Measurements from ENCODE around the gene ACTL6A.
"Not testable (repeated sequence)": the region's sequence is repeated elsewhere in the genome, so short reads cannot be mapped to it uniquely, and the experiment has no call there.

The ACTL6A gene

DNA sequence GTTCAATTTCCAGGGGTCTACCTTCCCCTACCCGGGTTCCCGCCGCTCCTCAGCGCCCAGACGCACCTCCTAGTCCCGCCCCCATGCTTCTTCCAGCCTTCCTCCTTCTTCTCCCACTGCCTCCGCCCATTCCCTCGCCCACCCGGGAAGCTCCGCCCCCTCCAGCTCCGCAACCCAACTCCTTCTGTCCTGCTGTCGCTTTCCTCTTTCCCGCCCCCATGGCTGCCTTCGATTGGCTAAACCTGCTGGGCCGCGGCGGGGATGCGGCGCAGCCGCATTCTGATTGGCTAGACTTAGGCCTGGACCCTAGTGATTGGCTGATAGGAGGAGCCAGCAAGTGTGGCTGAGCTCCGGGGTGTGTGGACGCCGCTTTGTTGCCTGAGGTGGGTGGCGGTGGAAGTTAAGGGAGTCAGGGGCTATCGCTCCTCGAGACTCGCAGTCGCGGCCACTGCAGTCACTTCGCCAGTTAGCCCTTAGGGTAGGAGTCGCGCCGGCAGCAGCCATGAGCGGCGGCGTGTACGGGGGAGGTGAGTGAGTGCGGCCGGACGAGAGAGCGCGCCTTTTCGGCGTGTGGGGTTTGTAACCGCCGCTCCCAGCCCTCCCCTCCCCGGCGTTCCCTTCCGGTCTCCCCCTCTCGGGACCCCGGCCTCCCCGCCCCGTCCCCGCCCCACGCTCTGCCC is at the start of gene ACTL6A:
Gene ACTL6A (plus strand): TSS at position 336 of the 680 bp plus-strand sequence. CDS start 167 bp downstream, at position 503.
- peak; percentile 99 for DNase-seq

GRCh38 chr3:179513862-179514261 is 48.9 kb upstream of the ACTL6A start:
- no peak for DNase-seq

GRCh38 chr3:179516461-179517251 is 46.1 kb upstream of the ACTL6A start:
- not testable (repeated sequence) for DNase-seq

GRCh38 chr3:179526482-179526881 is 36.2 kb upstream of the ACTL6A start:
- no peak for DNase-seq

DNA sequence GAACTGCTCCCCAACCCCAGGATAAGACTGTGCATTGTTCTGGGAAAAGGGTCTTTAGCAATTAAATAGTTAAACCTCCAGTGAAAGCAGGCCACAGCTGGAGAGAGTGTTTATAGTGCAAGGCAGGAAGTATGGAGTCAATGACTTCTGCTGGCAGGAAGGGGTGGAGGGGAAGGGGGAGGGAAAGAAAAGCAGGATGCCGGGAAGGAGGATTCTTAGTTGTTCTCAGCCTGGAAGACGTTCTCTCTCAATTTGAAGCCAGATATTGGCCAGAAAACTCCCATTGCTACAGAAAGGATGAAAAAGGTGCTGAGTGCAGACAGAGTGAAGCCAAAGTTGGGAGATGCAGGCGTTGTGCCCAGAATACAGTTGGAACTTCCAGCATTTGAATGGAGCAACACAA is 35.7 kb upstream of the ACTL6A start:
- peak; percentile 1 for DNase-seq

GRCh38 chr3:179528772-179529171 is 34.0 kb upstream of the ACTL6A start:
- DNase-seq, result no peak

DNA sequence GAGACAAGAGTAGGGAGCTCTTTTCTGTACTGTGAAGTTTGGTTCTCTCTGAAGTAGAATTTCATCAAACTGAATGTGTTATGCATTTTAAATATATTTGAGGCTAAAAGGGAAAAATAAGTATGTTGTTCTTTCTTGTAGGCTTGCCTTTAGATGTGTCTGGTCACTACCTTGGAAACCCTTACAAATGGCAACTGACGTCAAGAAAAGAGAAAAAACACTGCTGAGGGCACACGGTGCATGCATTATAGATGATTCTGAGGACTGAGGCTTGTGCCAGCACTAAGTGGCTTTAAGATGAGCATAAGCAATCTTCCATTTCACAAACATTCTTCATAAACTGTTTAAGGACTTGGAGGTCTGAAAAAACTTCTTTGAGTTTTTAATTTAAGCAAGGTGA is 31.1 kb upstream of the ACTL6A start:
- no peak for DNase-seq

GRCh38 chr3:179533274-179533673 is 29.5 kb upstream of the ACTL6A start:
- DNase-seq, result no peak

DNA sequence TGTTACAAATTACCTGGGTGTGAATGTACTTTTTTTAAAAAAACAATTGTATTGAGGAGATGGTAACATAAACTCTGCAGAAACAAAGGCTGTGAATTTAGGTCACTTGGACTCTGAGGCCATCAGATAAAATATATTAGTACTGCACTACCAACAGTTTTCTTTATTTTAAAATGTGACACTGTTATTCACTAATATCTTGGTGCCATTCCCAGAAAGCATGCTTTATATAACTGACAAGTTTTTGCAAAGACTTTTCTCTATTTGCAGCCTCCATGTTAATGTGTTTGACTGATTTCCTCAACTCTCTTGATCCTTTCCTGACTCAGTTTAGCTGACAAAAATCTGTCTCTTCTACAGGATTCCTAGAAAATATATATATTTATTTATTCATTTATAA is 26.5 kb upstream of the ACTL6A start:
- no peak for DNase-seq

- DNase-seq, result no peak
These were observed 21.6 kb upstream of the ACTL6A start for GRCh38 chr3:179541094-179541493.

- DNase-seq, result no peak
These were observed 21.1 kb upstream of the ACTL6A start for GRCh38 chr3:179541596-179541995.

- DNase-seq, result no peak
These were observed 20.4 kb upstream of the ACTL6A start for GRCh38 chr3:179542375-179542774.

DNA sequence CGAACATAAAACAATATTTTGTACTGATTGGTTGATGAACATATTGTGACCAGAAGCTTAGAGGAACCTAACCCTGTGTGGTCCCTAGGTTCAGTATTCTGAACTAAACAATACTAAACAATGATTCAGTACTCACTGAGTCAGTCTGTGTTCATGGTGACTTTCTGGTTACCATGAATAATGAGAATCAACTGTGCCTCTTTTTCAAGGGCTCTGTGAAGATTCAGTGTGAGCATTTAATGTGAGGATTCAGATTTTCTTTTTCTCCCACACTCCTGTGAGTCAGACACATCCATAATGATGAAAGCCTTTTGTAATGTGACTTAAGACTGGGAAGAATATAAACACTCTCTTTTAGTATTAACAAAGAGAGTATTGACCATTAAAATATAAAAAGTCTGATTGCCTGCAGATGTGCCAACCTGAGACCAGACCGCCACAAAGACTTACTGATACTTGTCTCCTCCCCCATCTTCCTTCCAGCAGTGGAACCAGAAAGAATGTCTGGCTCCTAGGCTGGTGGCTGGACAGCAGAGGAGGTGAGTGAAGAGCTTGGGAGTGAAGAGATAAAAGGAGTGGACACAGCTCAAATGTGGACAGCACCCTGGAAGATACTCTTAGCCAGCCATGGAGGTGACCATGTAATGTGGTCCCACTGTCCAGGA is 17.6 kb upstream of the ACTL6A start:
- DNase-seq, result no peak

GRCh38 chr3:179546814-179547241 is 15.9 kb upstream of the ACTL6A start:
- no peak for DNase-seq

GRCh38 chr3:179551349-179552105 is 11.2 kb upstream of the ACTL6A start:
- DNase-seq, result no peak

DNA sequence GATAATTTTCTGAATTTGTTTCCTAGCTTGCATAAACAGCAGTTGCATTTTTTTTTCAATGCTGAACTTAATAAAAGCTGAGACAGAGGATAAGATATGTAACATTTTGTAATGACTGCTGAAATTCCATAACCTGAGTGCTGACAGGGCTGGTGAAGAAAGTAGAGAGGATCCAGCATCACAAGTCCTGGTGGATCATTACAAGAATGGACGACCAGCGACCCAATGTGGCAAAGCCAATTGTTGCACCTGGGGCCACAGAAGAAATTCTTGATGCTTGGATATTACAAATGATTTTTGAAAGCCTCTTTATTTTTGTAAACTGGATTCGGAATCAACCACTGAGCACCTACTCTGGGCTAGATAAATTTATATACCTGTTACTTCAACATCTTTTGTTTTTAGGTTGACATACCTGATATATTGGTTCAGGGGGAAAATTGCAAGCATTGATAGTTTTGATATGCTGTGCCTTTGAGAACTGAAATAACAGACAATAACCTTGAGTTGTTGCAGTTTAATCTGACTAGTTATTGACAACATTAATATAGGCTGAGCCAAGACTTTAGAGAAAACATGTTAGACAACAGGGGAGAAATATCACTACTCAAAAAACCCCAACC is 3.9 kb upstream of the ACTL6A start:
- peak; percentile 31 for DNase-seq

DNA sequence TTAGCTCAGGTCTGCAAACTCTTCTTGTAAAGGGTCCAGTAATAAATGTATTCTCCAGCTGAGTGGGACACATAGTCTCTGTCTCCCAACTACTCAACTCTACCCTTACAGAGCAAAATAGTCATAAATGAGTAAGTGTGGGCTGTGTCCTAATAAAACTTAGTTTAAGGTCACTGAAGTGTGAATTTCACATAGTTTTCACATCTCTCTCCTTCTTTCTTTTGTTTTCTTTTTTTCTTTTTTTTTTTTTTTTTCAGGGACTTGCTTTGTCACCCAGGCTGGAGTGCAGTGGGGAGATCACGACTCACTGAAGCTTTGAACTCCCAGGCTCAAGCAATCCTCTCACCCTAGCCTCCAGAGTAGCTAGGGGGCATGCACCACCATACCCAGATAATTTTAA is 1.9 kb upstream of the ACTL6A start:
- DNase-seq, result no peak

DNA sequence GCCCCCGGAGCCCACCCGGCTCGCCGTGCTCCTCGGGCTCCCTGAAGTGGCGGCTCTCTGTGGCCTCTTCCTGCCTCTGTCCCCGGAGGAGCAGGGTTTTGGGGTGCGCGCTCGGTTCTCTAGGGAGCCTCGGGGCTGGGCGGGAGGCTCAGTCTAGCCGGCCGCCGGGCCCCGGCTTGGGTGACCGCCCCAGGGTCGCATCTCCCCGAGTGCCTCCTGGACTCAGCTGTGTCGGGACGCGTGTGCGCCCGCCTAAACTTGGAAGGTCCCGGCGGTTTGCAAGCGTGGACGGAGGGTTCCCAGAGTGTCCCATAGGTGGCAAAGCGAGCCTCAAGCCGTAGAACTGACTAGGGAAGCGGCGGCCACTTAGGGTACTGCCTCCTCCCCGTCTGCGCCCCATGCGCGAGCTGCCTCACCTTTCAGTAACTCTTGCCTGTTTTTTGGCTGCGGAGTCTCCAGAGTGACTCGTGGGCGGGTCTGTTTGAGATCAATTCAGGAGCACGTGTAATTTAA is 601 bp downstream of the ACTL6A start:
- peak; percentile 32 for DNase-seq

DNA sequence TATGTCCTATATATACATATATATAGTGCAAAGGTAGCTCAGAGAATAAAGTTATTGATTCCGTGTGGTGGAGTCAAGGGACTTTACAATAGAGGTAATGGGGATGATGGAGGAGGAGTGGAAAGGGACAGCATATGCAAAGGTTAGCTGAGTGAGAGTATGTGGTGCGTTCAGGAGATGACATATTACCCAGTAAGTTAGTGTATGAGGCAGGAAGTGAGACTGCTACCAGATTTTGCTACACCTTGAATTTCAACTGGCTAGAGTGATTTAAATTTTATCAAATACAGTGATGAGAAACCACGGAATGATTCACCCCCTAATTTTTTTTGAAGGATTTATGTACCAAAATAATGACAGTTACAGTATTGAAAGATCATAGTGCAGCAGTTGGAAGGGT is 2.8 kb downstream of the ACTL6A start:
- no peak for DNase-seq

- no peak for DNase-seq
These were observed 18.3 kb downstream of the ACTL6A start for GRCh38 chr3:179580992-179581391.

- DNase-seq, result no peak
These were observed 26.4 kb downstream of the ACTL6A start for GRCh38 chr3:179589143-179589542.

GRCh38 chr3:179590669-179591068 is 27.9 kb downstream of the ACTL6A start:
- DNase-seq, result no peak
